OCI-LY7 (cell line): ENCODE results near the gene ZNF536. TPM values are rescaled to one million over a fixed set of nuclear protein-coding genes. Genes with fewer than 3 reads are reported as not detected.

ENCODE experiments used
- BruUV-seq: library from RNA; stranded (reverse); fragments of 400-500 nt; replicated peaks from 2 replicates; lab custom pipeline; 2021; lab: Mats Ljungman, UMichigan
- CTCF ChIA-PET: fragments of 300-600 bp; sonication (Branson Sonifier 250); formaldehyde crosslinking; loops from one replicate; lab custom pipeline; 2022; ENCODE audit warnings: antibody characterized with exemption; ENCODE audit not compliant: unreplicated experiment; lab: Charles Lee
- POLR2A ChIA-PET: fragments of 300-600 bp; sonication (Branson Sonifier 250); formaldehyde crosslinking; loops from one replicate; lab custom pipeline; 2022; ENCODE audit warnings: antibody characterized with exemption; lab: Charles Lee
- DNase-seq: peaks from one replicate; pipeline ENCODE4 v3.0.0-alpha.2; 2015; ENCODE audit warnings: low spot score
- H2AFZ ChIP-seq: fragments of 200-600 bp; sonication (generic), shearing (Covaris generic); 2 replicates; pipeline ENCODE4 v1.6.1; 2014; ENCODE audit warnings: mild to moderate bottlenecking, antibody characterized with exemption, low read length, moderate library complexity
- H3K27ac ChIP-seq: fragments of 200-600 bp; sonication (generic); 2 replicates; pipeline ENCODE4 v1.5.1; 2014; ENCODE audit warnings: mixed run types, low read depth, mild to moderate bottlenecking, moderate library complexity, low read length, inconsistent platforms; ENCODE audit not compliant: poor library complexity, severe bottlenecking
- H3K36me3 ChIP-seq: fragments of 200-600 bp; sonication (generic); 2 replicates; pipeline ENCODE4 v1.6.1; 2014; ENCODE audit warnings: mild to moderate bottlenecking, antibody characterized with exemption, low read length, moderate library complexity, mixed read lengths; ENCODE audit not compliant: insufficient read depth
- H3K4me1 ChIP-seq: fragments of 200-600 bp; sonication (generic); 2 replicates; pipeline ENCODE4 v1.5.1; 2014; ENCODE audit warnings: mild to moderate bottlenecking, low read length; ENCODE audit not compliant: insufficient read depth, poor library complexity, severe bottlenecking
- H3K4me2 ChIP-seq: fragments of 200-600 bp; sonication (generic); 2 replicates; pipeline ENCODE4 v1.6.1; 2014; ENCODE audit warnings: mild to moderate bottlenecking, low read length
- H3K4me3 ChIP-seq: fragments of 200-600 bp; sonication (generic); 2 replicates; pipeline ENCODE4 v1.5.1; 2014; ENCODE audit warnings: mild to moderate bottlenecking, low read depth, low read length; ENCODE audit not compliant: poor library complexity, severe bottlenecking
- H3K79me2 ChIP-seq: fragments of 200-600 bp; sonication (generic); 2 replicates; pipeline ENCODE4 v1.6.1; 2016; ENCODE audit warnings: low read depth, mild to moderate bottlenecking, low read length, moderate library complexity, mixed read lengths; ENCODE audit not compliant: insufficient read depth
- H3K9me2 ChIP-seq: fragments of 200-600 bp; sonication (generic); 2 replicates; pipeline ENCODE4 v1.6.1; 2016; ENCODE audit warnings: mild to moderate bottlenecking, low read length, mixed read lengths; ENCODE audit not compliant: insufficient read depth
- H3K9me3 ChIP-seq: fragments of 200-600 bp; sonication (generic); 2 replicates; pipeline ENCODE4 v1.6.1; 2014; ENCODE audit warnings: mild to moderate bottlenecking, mixed run types, low read length, mixed read lengths
- H4K20me1 ChIP-seq: fragments of 200-600 bp; sonication (generic); 2 replicates; pipeline ENCODE4 v1.6.1; 2014; ENCODE audit warnings: mild to moderate bottlenecking, antibody characterized with exemption, low read length, moderate library complexity, mixed read lengths; ENCODE audit not compliant: insufficient read depth
- CTCF ChIP-seq: fragments of 200-600 bp; sonication (generic); conservative IDR thresholded peaks from 2 replicates; pipeline ENCODE4 v1.5.1; 2014; ENCODE audit warnings: mild to moderate bottlenecking, antibody characterized with exemption, low read length, moderate library complexity, mixed read lengths
- EZH2phosphoT487 ChIP-seq: fragments of 200-600 bp; sonication (generic); IDR thresholded peaks from 2 replicates; pipeline ENCODE4 v1.6.1; 2018; ENCODE audit warnings: low read depth, borderline replicate concordance, mild to moderate bottlenecking, mixed run types, antibody characterized with exemption, low read length, moderate library complexity, mixed read lengths
- intact Hi-C: fragments of 100-400 bp; cut with micrococcal nuclease; formaldehyde crosslinking; loops from one replicate; pipeline ENCODE4 v1.10.0; 2022; ENCODE audit not compliant: unreplicated experiment
- total RNA-seq, 2 experiments: library from RNA; depleted of rRNA in 1 of 2; stranded (reverse); fragments of >200 nt in 1 of 2; shearing (Covaris generic) in 1 of 2; gene quantifications; 2 replicates each; pipeline ENCODE4 v1.2.3, GENCODE V29; 2014 to 2022

The ZNF536 gene
- total RNA-seq, 2 experiments from 2014 or later = 0.06 to 0.30 TPM

- Histone ChIP-seq H3K79me2 (no peaks in the 10 kb centered on the region), H3K9me3 (no peaks in the 10 kb centered on the region), H3K4me2 (no peak overlapping the region), H3K27ac (no peak overlapping the region), H4K20me1 (no peaks in the 10 kb centered on the region), H2AFZ (no peak overlapping the region), H3K36me3 (no peaks in the 10 kb centered on the region), H3K4me3 (no peak overlapping the region), H3K9me2 (no peaks in the 10 kb centered on the region), H3K4me1 (no peaks in the 10 kb centered on the region)
- ChIA-PET POLR2A (no interaction called here), CTCF (interaction anchor here (0.6 kb wide), 1 partner anchor 208 kb away, joined by 3 read pairs; no protein-coding TSS in a partner anchor)
- no peak for DNase-seq
- TF ChIP-seq CTCF (no peak), EZH2phosphoT487 (no peak)
- no TSS peak for BruUV-seq
- intact Hi-C loops = no loop called here
Observed at GRCh38 chr19:30393729-30394480, 21.7 kb downstream of the ZNF536 start.

- Histone ChIP-seq H2AFZ (no peak overlapping the region), H3K36me3 (no peaks in the 10 kb centered on the region), H3K4me2 (no peak overlapping the region), H3K27ac (no peak overlapping the region), H3K9me2 (no peaks in the 10 kb centered on the region), H4K20me1 (no peaks in the 10 kb centered on the region), H3K4me1 (no peaks in the 10 kb centered on the region), H3K9me3 (no peaks in the 10 kb centered on the region), H3K4me3 (no peak overlapping the region), H3K79me2 (no peaks in the 10 kb centered on the region)
- BruUV-seq = no TSS peak
- CTCF ChIA-PET = interaction anchor here (0.6 kb wide), 1 partner anchor 207 kb away, joined by 3 read pairs; no protein-coding TSS in a partner anchor
- intact Hi-C loops = no loop called here
- no peak for DNase-seq
- TF ChIP-seq CTCF (no peak), EZH2phosphoT487 (no peak)
- POLR2A ChIA-PET = no interaction called here
Observed at GRCh38 chr19:30394481-30395151, 22.4 kb downstream of the ZNF536 start.
